T-helper 2 cell (primary cell): ENCODE data around the gene NISCH.

ENCODE experiments used
- DNase-seq, 5 experiments: peaks; one replicate each; pipeline versions ENCODE4 v3.0.0 to v3.0.0-alpha.2; 2012 to 2022

Gene NISCH

GRCh38 chr3:52447512-52448355 is 7.7 kb upstream of the NISCH start:
- no peak for DNase-seq

- DNase-seq, result no peak
Observed at GRCh38 chr3:52450489-52451236, 4.7 kb upstream of the NISCH start.

- no peak for DNase-seq
Observed at GRCh38 chr3:52451237-52452083, 3.9 kb upstream of the NISCH start.

- DNase-seq, result no peak
Observed at GRCh38 chr3:52452126-52452525, 3.3 kb upstream of the NISCH start.

- DNase-seq, result no peak
Observed at GRCh38 chr3:52452570-52453221, 2.7 kb upstream of the NISCH start.

- DNase-seq, result no peak
Observed at GRCh38 chr3:52453496-52454249, 1.7 kb upstream of the NISCH start, which contains the start of gene TNNC1. Gene TNNC1, minus strand, starts transcription at chr3:52454041. Its CDS starts 26 bp downstream, at chr3:52454015.

GRCh38 chr3:52454250-52454937 is 1.0 kb upstream of the NISCH start:
- no peak for DNase-seq

GRCh38 chr3:52454938-52455282 is 494 bp upstream of the NISCH start:
- no peak for DNase-seq

GRCh38 chr3:52456169-52456799 is 880 bp downstream of the NISCH start:
- DNase-seq, result no peak

GRCh38 chr3:52456800-52457183 is 1.4 kb downstream of the NISCH start:
- peak in 1 of 5 experiments; percentile 41 for DNase-seq

GRCh38 chr3:52458031-52458760 is 2.8 kb downstream of the NISCH start:
- no peak for DNase-seq

GRCh38 chr3:52458770-52459545 is 3.6 kb downstream of the NISCH start:
- no peak for DNase-seq

- no peak for DNase-seq
Observed at GRCh38 chr3:52461874-52462273, 6.5 kb downstream of the NISCH start.

GRCh38 chr3:52463416-52463815 is 8.0 kb downstream of the NISCH start:
- DNase-seq, result no peak

- no peak for DNase-seq
Observed at GRCh38 chr3:52468336-52468735, 12.9 kb downstream of the NISCH start.

- DNase-seq, result no peak
Observed at GRCh38 chr3:52469001-52469400, 13.6 kb downstream of the NISCH start.

- DNase-seq, result no peak
Observed at GRCh38 chr3:52470920-52471319, 15.5 kb downstream of the NISCH start.

- peak in 1 of 5 experiments; percentile 19 for DNase-seq
Observed at GRCh38 chr3:52471371-52472238, 16.2 kb downstream of the NISCH start.
